Measurements from ENCODE around the gene ITGB3.

ITGB3 gene

DNA sequence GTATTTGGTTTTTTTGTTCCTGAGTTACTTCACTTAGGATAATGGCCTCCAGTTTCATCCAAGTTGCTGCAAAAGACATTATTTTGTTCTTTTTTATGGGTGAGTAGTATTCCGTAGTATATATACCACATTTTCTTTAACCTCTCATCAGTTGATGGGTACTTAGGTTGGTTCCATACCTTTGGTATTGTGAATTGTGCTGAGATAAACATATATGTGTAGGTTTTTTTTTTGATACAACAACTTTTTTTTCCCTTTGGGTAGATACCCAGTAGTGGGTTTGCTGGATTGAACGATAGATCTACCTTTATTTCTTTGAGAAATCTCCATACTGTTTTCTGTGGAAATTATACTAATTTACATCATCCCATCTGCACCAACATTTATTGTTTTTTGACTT is 76.9 kb downstream of the ITGB3 start:
- no peak overlapping the region for H3K27ac ChIP-seq (ENCODE audit: low read depth, low read length)
- no peaks in the 10 kb centered on the region for H3K27me3 ChIP-seq (ENCODE audit: low read length)
- H2AFZ ChIP-seq (ENCODE audit: low read depth, low read length, severe bottlenecking) = no peak overlapping the region
- TF ChIP-seq, protein P1, sequence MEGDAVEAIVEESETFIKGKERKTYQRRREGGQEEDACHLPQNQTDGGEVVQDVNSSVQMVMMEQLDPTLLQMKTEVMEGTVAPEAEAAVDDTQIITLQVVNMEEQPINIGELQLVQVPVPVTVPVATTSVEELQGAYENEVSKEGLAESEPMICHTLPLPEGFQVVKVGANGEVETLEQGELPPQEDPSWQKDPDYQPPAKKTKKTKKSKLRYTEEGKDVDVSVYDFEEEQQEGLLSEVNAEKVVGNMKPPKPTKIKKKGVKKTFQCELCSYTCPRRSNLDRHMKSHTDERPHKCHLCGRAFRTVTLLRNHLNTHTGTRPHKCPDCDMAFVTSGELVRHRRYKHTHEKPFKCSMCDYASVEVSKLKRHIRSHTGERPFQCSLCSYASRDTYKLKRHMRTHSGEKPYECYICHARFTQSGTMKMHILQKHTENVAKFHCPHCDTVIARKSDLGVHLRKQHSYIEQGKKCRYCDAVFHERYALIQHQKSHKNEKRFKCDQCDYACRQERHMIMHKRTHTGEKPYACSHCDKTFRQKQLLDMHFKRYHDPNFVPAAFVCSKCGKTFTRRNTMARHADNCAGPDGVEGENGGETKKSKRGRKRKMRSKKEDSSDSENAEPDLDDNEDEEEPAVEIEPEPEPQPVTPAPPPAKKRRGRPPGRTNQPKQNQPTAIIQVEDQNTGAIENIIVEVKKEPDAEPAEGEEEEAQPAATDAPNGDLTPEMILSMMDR (IDR thresholded peaks at IDR 0.05; ENCODE audit: insufficient read depth, low read length, poor library complexity, severe bottlenecking) = no peak
- no peak for TF ChIP-seq EZH2phosphoT487 (conservative IDR thresholded peaks at IDR 0.05; ENCODE audit: low read length)
- H3K36me3 ChIP-seq (ENCODE audit: low read length) = 0 out of 2 replicates have a peak, but pooled peaks cover 7% of the 10 kb centered on the region
- no peak overlapping the region for H3K4me2 ChIP-seq (ENCODE audit: low read depth, low read length, poor library complexity, severe bottlenecking)
- no peaks in the 10 kb centered on the region for H3F3A ChIP-seq (ENCODE audit: insufficient read depth)
- H3K9me2 ChIP-seq (replicated peaks; ENCODE audit: insufficient read depth, low read length) = no peaks in the 10 kb centered on the region
- H3K79me2 ChIP-seq (ENCODE audit: insufficient read depth, low read length) = no peaks in the 10 kb centered on the region
- H3K4me3 ChIP-seq (ENCODE audit: insufficient read depth, low read length, poor library complexity, severe bottlenecking) = no peak overlapping the region
- H4K20me1 ChIP-seq (ENCODE audit: low read depth, low read length) = no peaks in the 10 kb centered on the region
- no peaks in the 10 kb centered on the region for H3K9me3 ChIP-seq (ENCODE audit: insufficient read depth, low read length)
- no peak overlapping the region for H3K9ac ChIP-seq (ENCODE audit: low read length)

- Histone ChIP-seq H3K9me2 (replicated peaks; ENCODE audit: insufficient read depth, low read length) (no peaks in the 10 kb centered on the region), H3K4me3 (ENCODE audit: insufficient read depth, low read length, poor library complexity, severe bottlenecking) (no peak overlapping the region), H3K36me3 (ENCODE audit: low read length) (0 out of 2 replicates have a peak, but pooled peaks cover 7% of the 10 kb centered on the region), H3K79me2 (ENCODE audit: insufficient read depth, low read length) (no peaks in the 10 kb centered on the region), H3F3A (ENCODE audit: insufficient read depth) (no peaks in the 10 kb centered on the region), H3K9me3 (ENCODE audit: insufficient read depth, low read length) (no peaks in the 10 kb centered on the region), H3K9ac (ENCODE audit: low read length) (no peak overlapping the region), H2AFZ (ENCODE audit: low read depth, low read length, severe bottlenecking) (no peak overlapping the region), H3K27me3 (ENCODE audit: low read length) (no peaks in the 10 kb centered on the region), H3K27ac (ENCODE audit: low read depth, low read length) (no peak overlapping the region), H4K20me1 (ENCODE audit: low read depth, low read length) (no peaks in the 10 kb centered on the region), H3K4me2 (ENCODE audit: low read depth, low read length, poor library complexity, severe bottlenecking) (no peak overlapping the region)
- TF ChIP-seq, protein P1 (IDR thresholded peaks at IDR 0.05; ENCODE audit: insufficient read depth, low read length, poor library complexity, severe bottlenecking) = no peak
- TF ChIP-seq EZH2phosphoT487 (conservative IDR thresholded peaks at IDR 0.05; ENCODE audit: low read length) = no peak
These were observed 78.7 kb downstream of the ITGB3 start for GRCh38 chr17:47332287-47332686.

DNA sequence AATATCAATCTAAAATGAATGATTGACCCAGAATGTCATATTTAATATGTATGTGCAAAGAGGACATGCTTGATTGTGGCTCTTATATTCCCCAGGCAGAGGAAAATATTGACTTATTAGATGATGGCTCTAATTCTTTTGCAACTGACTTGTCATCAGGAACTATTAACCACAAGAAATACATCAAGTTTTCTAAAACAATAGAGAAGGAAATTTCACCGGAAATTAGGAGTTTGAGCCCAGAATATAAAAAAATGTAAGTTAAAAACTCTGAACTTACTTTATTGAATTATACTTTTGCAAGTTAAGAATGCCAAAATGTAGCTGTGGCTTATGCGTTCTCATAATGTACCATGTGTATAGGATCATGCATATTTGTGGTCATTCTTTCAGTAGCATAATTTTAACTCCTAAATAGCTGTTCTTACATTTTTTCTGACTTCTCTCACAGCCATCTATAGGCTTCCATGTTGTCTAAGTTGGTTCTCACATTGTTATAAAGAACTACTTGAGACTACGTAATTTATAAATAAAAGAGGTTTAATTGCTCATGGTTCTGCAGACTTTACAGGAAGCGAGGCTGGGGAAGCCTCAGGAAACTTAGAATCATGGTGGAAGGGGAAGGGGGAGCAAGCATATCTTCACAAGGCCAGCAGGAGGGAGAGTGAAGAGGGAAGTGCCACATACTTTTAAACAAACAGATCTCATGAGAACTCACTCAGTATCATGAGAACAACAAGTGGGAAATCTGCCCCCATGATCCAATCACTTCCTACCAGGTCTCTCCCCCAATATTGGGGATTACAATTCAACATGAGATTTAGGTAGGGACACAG is 81.7 kb downstream of the ITGB3 start:
- no peak for TF ChIP-seq EZH2phosphoT487 (conservative IDR thresholded peaks at IDR 0.05; ENCODE audit: low read length)
- TF ChIP-seq, protein P1 (IDR thresholded peaks at IDR 0.05; ENCODE audit: insufficient read depth, low read length, poor library complexity, severe bottlenecking) = no peak
- Histone ChIP-seq H3K27me3 (ENCODE audit: low read length) (no peaks in the 10 kb centered on the region), H3F3A (ENCODE audit: insufficient read depth) (no peaks in the 10 kb centered on the region), H3K4me2 (ENCODE audit: low read depth, low read length, poor library complexity, severe bottlenecking) (no peak overlapping the region), H3K4me3 (ENCODE audit: insufficient read depth, low read length, poor library complexity, severe bottlenecking) (no peak overlapping the region), H3K79me2 (ENCODE audit: insufficient read depth, low read length) (no peaks in the 10 kb centered on the region), H2AFZ (ENCODE audit: low read depth, low read length, severe bottlenecking) (no peak overlapping the region), H3K9ac (ENCODE audit: low read length) (no peak overlapping the region), H3K36me3 (ENCODE audit: low read length) (0 out of 2 replicates have a peak, but pooled peaks cover 7% of the 10 kb centered on the region), H4K20me1 (ENCODE audit: low read depth, low read length) (no peaks in the 10 kb centered on the region), H3K9me2 (replicated peaks; ENCODE audit: insufficient read depth, low read length) (no peaks in the 10 kb centered on the region), H3K27ac (ENCODE audit: low read depth, low read length) (no peak overlapping the region), H3K9me3 (ENCODE audit: insufficient read depth, low read length) (no peaks in the 10 kb centered on the region)

All from SU-DHL-6 (cell line).